PC-3 (cell line): ENCODE results near the gene SEL1L.

Source experiments
- EZH2 ChIP-seq: fragments of 300-600 bp; sonication (generic); IDR thresholded peaks from one replicate; pipeline ENCODE4 v1.6.1; 2017; ENCODE audit warnings: antibody characterized with exemption, mild to moderate bottlenecking, low read length; ENCODE audit not compliant: unreplicated experiment
- TF ChIP-seq, protein P1 (sequence below): fragments of 300-600 bp; sonication (generic); conservative IDR thresholded peaks from 2 replicates; pipeline ENCODE4 v1.5.1; 2017; ENCODE audit warnings: antibody characterized with exemption, low read depth, mild to moderate bottlenecking, low read length

DNA sequence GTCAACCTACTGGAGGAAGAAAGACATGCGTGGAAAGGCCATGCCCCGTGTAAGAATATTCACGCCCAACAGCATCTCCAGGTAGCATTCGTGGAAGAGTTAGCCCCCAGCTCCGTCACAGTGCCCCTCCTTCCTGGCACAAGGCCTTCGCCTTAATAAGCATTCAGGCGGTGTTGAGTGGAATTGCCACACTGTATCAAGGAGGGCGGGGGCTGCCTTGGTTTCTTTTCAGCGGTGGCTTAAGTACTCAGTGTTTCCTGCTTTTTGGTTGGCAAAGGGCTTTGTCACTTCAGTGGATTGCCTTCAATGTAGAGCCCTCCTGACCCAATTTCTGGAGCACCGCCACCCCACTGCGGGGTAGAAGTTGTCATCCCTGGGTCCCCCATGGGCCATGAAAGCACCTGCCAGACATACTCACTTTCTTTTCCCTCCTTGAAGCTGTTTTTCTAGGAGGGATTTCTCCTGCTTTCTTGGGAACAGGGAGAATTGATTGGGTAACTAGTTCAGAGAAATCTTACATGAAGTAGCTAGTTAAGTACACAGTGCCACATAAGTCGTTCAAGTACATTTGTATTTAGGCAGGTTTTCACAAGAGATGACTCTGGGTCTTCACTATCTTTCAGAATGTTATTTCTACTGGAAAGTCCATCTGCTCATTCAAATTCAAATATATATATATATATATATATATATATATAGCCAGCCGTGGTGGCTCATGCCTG is 68.0 kb downstream of the SEL1L start:
- TF ChIP-seq, protein P1, sequence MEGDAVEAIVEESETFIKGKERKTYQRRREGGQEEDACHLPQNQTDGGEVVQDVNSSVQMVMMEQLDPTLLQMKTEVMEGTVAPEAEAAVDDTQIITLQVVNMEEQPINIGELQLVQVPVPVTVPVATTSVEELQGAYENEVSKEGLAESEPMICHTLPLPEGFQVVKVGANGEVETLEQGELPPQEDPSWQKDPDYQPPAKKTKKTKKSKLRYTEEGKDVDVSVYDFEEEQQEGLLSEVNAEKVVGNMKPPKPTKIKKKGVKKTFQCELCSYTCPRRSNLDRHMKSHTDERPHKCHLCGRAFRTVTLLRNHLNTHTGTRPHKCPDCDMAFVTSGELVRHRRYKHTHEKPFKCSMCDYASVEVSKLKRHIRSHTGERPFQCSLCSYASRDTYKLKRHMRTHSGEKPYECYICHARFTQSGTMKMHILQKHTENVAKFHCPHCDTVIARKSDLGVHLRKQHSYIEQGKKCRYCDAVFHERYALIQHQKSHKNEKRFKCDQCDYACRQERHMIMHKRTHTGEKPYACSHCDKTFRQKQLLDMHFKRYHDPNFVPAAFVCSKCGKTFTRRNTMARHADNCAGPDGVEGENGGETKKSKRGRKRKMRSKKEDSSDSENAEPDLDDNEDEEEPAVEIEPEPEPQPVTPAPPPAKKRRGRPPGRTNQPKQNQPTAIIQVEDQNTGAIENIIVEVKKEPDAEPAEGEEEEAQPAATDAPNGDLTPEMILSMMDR, result no peak
- TF ChIP-seq EZH2, result no peak
